Right lobe of liver (tissue), 4 donors: Measurements from ENCODE around the gene PITPNM2.

ENCODE experiments used
- CTCF ChIP-seq, 4 donors: fragments of 200-600 bp in 3 of 4; fragments of 450-650 bp in 1 of 4; IDR thresholded peaks; one replicate each; pipeline versions ENCODE4 v1.5.1 to v1.8.0; 2016 to 2022; ENCODE audit warnings: antibody characterized with exemption in 4 of 4, mild to moderate bottlenecking in 2 of 4
- POLR2A ChIP-seq: fragments of 450-650 bp; IDR thresholded peaks from one replicate; pipeline ENCODE4 v1.6.1; 2017; ENCODE audit warnings: antibody characterized with exemption, mild to moderate bottlenecking
- donor health status: DM: no; HTN: no; CAD: no.
- donor health status: DM: no; HTN: no; CAD: no.
- donor health status: DM: no; HTN: yes; CAD: no.

GRCh38 chr12:123107926-123108681 is 42.8 kb downstream of the PITPNM2 start:
- no peak for TF ChIP-seq CTCF (IDR thresholded peaks at IDR 0.05)
- no peak for TF ChIP-seq POLR2A
